ENCODE results near the gene GTF2IRD1.
"Not testable (repeated sequence)": the region's sequence is repeated elsewhere in the genome, so short reads cannot be mapped to it uniquely, and the experiment has no call there.

GTF2IRD1 gene

DNA sequence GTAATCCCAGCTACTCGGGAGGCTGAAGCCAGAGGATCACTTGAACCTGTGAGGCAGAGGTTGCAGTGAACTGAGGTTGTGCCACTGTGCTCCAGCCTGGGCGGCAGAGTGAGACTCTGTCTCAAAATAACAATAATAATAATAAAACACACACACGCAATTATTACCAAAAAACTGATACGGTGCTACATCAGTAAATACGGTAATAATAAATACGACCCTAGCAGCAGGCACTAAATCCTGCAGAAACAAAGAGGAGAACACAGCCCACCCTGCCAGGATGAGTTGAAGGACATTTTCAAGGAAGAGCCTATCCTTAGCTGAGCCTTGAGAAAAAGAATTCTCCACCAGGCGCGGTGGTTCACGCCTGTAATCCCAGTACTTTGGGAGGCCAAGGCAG is 169.4 kb downstream of the GTF2IRD1 start:
- DNase-seq (ENCODE audit: low read depth) = no peak
- TF ChIP-seq, protein P1, sequence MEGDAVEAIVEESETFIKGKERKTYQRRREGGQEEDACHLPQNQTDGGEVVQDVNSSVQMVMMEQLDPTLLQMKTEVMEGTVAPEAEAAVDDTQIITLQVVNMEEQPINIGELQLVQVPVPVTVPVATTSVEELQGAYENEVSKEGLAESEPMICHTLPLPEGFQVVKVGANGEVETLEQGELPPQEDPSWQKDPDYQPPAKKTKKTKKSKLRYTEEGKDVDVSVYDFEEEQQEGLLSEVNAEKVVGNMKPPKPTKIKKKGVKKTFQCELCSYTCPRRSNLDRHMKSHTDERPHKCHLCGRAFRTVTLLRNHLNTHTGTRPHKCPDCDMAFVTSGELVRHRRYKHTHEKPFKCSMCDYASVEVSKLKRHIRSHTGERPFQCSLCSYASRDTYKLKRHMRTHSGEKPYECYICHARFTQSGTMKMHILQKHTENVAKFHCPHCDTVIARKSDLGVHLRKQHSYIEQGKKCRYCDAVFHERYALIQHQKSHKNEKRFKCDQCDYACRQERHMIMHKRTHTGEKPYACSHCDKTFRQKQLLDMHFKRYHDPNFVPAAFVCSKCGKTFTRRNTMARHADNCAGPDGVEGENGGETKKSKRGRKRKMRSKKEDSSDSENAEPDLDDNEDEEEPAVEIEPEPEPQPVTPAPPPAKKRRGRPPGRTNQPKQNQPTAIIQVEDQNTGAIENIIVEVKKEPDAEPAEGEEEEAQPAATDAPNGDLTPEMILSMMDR (IDR thresholded peaks at IDR 0.05; ENCODE audit: insufficient read depth, low read depth, low read length, missing control alignments) = no peak
- H3K4me3 ChIP-seq (ENCODE audit: low read depth, low read length) = no peak overlapping the region

DNA sequence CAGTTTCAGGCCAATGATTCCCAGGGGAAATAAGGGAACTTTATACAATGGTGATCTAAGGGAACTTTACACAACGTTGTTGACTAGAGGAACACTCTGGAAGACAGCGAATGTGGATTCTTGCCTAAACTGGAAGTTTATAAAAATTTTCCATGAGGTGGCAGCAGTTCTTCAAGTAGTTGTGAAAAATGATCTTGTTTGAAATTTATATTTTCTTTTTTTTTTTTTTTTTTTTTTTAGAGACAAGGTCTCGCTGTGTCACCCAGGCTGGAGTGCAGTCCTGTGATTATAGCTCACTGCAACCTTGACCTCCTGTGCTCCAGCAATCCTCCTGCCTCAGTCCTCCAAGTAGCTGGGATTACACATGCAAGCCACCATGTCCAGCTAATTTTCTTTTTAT is 171.7 kb downstream of the GTF2IRD1 start:
- H3K4me3 ChIP-seq (ENCODE audit: low read depth, low read length) = no peak overlapping the region
- TF ChIP-seq, protein P1 (IDR thresholded peaks at IDR 0.05; ENCODE audit: insufficient read depth, low read depth, low read length, missing control alignments) = no peak
- DNase-seq (ENCODE audit: low read depth) = no peak

DNA sequence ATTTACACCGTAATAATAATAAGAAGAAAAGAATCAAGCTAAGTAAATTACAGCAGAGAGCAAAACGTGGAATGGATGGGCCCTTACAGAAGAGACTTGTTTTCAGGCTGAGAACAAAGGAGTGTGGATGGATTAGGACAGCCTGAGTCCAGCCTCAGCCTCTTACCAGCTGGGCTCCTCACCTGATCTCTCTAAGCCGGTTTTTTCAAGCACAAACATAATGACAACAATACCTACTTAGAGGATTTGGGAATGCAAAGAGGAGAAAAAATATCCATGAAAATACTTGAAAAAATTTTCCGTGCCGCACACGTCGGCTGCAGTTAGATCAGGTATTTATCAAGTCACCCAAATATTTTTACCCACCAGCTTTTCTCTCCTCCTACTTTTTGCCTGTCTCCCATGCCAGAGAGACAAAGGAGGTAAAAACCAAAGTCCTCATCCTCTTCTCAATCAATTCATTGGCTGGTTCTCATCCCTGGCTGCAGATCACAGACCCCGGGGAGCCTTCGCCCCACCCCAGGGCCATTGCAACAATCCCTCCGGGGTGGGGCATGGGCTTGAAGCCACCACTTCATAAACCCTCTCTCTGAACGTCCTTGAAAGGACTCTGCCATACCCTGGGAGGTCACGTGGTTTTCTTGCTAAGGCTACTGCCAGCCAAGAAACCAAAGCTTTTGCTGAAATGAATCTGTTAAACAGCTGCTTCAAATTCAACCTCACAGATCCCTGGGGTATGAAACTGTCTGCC is 174.1 kb downstream of the GTF2IRD1 start:
- peak; percentile 48 for DNase-seq (ENCODE audit: low read depth)
- H3K4me3 ChIP-seq (ENCODE audit: low read depth, low read length) = no peak overlapping the region
- TF ChIP-seq, protein P1 (IDR thresholded peaks at IDR 0.05; ENCODE audit: insufficient read depth, low read depth, low read length, missing control alignments) = no peak

DNA sequence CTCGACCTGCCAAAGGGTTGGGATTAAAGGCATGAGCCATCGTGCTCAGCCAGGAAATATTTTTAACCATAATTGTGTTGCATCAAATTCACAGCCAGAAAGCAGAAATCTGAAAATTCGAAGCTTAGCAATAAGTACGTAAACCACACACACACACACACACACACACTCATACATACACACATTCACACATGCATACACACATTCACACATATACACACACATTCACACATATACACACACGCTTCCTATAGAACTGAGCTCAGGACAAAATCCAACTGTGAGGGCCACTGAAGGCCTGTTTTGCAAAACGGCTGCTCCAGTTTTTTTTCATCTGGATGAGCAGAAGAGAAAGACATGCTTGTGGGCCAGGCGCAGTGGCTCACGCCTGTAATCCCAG is 178.8 kb downstream of the GTF2IRD1 start:
- DNase-seq (ENCODE audit: low read depth) = no peak
- TF ChIP-seq, protein P1 (IDR thresholded peaks at IDR 0.05; ENCODE audit: insufficient read depth, low read depth, low read length, missing control alignments) = no peak
- H3K4me3 ChIP-seq (ENCODE audit: low read depth, low read length) = no peak overlapping the region

DNA sequence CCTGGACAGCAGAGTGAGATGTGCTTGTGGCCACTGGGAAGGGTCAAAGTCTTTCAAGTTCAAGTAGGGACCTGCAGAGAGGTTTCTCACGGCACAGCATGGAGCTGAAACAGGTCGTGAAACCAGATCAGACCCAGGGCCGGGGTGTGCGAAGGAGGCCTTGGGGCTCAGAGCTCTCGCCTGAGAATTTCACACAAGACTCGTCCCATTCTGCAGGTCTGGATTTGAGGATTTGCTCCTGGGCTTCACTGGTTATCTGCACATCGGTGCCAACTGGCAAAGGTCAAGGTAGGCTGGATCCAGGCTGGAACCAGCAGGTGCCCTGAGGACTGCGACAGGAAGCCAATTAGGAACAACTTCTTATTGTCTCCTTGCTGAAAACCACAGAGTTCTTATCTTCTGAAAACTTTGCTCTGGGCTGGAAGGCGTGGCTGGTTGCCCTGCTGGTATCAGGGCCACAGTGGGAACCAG is 179.8 kb downstream of the GTF2IRD1 start:
- TF ChIP-seq, protein P1 (IDR thresholded peaks at IDR 0.05; ENCODE audit: insufficient read depth, low read depth, low read length, missing control alignments) = no peak
- H3K4me3 ChIP-seq (ENCODE audit: low read depth, low read length) = no peak overlapping the region
- no peak for DNase-seq (ENCODE audit: low read depth)

DNA sequence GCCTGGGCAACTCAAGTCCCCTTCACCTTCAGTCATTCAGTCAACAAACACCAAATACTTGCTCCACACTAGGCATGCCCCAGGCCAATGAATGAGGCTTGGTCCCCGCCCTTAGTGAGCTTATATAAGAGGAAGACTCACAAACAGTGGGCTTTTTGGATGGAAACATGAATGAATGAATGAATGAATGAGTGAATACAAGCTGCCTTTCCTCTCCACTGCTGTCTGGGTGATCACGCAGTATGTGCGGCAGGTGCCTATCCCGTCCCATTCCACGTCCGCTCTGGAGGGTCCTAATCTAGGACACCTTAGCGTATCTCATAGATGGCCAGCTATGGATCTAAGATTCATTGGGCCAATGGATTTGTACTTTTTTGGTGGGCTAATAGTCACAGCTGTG is 184.0 kb downstream of the GTF2IRD1 start:
- TF ChIP-seq, protein P1 (IDR thresholded peaks at IDR 0.05; ENCODE audit: insufficient read depth, low read depth, low read length, missing control alignments) = no peak
- DNase-seq (ENCODE audit: low read depth) = no peak
- no peak overlapping the region for H3K4me3 ChIP-seq (ENCODE audit: low read depth, low read length)

DNA sequence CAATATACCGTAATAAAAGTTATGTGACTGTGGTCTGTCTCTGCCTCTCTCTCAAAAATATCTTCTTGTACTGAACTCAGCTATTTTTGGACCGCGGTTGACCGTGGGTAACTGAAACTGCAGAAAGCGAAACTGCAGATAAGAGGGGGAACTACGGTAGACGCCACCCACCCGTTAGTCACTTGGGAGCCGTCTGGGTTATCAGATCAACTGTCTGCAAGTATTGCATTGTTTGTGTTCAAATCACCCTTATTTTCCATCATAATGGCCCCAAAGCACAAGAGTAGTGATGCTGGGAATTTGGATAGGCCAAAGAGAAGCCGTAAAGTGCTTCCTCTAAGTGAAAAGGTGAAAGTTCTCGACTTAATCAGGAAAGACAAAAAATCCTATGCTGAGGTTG is 196.3 kb downstream of the GTF2IRD1 start:
- H3K4me3 ChIP-seq (ENCODE audit: low read depth, low read length) = peak overlapping the region; percentile 51
- DNase-seq (ENCODE audit: low read depth) = peak; percentile 97

DNA sequence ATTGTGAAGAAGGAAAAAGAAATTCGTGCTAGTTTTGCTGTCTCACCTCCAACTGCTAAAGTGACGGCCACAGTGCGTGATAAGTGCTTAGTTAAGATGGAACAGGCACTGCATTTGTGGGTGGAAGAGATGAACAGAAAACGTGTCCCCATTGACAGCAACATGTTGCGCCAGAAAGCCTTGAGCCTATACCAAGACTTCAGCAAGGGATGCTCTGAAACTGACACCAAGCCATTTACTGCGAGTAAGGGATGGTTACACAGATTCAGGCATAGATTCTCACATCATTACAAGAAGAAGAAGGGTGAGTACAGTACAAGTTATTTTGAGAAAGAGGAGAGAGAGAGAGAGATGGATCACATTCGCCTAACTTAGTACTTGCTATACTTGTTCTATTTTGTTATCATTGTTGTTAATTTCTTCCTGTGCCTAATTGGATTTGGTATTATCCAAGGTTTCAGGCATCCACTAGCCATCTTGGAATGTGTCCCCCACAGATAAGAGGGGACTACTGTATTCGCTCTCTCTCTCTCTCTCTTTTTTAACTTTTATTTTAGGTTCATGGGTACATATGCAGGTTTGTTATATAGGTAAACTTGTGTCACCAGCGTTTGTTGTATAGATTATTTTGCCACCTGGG is 196.9 kb downstream of the GTF2IRD1 start:
- peak overlapping the region; percentile 51 for H3K4me3 ChIP-seq (ENCODE audit: low read depth, low read length)
- peak; percentile 79 for DNase-seq (ENCODE audit: low read depth)

DNA sequence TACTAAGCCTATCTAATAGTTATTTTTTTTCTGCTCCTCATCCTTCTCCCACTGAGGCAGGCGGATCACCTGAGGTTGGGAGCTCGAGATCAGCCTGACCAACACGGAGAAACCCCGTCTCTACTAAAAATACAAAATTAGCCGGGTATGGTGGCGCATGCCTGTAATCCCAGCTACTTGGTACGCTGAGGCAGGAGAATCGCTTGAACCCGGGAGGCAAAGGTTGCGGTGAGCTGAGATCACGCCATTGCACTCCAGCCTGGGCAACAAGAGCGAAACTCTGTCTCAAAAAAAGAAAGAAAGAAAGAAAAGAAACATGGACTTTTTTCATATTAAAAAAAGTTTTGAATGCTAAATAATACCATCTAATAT is 197.4 kb downstream of the GTF2IRD1 start:
- peak overlapping the region; percentile 51 for H3K4me3 ChIP-seq (ENCODE audit: low read depth, low read length)
- not testable (repeated sequence) for DNase-seq (ENCODE audit: low read depth)
